SK-N-SH (cell line): ENCODE measurements around the gene PACSIN2.

ENCODE experiments used
- CTCF ChIP-seq: fragments of 200-600 bp; sonication (generic); IDR thresholded peaks from 2 replicates; pipeline ENCODE4 v1.6.1; 2017; ENCODE audit warnings: antibody characterized with exemption, mild to moderate bottlenecking, moderate library complexity
- EP300 ChIP-seq, 2 experiments: IDR thresholded peaks; 2 replicates each; pipeline versions ENCODE4 v1.4.0 to v1.6.1; 2012; ENCODE audit warnings: borderline replicate concordance in 1 of 2, low read depth in 1 of 2, low read length in 1 of 2
- JUND ChIP-seq: IDR thresholded peaks from 2 replicates; pipeline ENCODE4 v1.4.0; 2012
- NRF1 ChIP-seq: IDR thresholded peaks from 2 replicates; pipeline ENCODE4 v1.6.1; 2012; ENCODE audit warnings: low read depth, mild to moderate bottlenecking, low read length
- POLR2AphosphoS5 ChIP-seq: IDR thresholded peaks from 2 replicates; pipeline ENCODE4 v1.6.1; 2012; ENCODE audit warnings: low read depth, low read length
- RCOR1 ChIP-seq: fragments of 150-350 bp; IDR thresholded peaks from 2 replicates; pipeline ENCODE4 v1.6.1; 2017; ENCODE audit warnings: antibody characterized with exemption, low read length
- REST ChIP-seq: IDR thresholded peaks from 2 replicates; pipeline ENCODE4 v1.6.1; 2012; ENCODE audit warnings: mild to moderate bottlenecking, low read depth, low read length, moderate library complexity
- RXRA ChIP-seq: IDR thresholded peaks from 2 replicates; pipeline ENCODE4 v1.4.0; 2012; ENCODE audit warnings: low read depth, mild to moderate bottlenecking, borderline replicate concordance
- TCF12 ChIP-seq: IDR thresholded peaks from 2 replicates; pipeline ENCODE4 v1.4.0; 2012
- YY1 ChIP-seq: IDR thresholded peaks from 2 replicates; pipeline ENCODE4 v1.4.0; 2012; ENCODE audit warnings: low read depth, mild to moderate bottlenecking

- no peak for TF ChIP-seq RXRA
- no peak for TF ChIP-seq JUND
- TF ChIP-seq POLR2AphosphoS5: no peak
- no peak for TF ChIP-seq CTCF
- TF ChIP-seq YY1: no peak
- TF ChIP-seq EP300 (IDR thresholded peaks at IDR 0.05; ENCODE audit: borderline replicate concordance in 1 of 2, low read depth in 1 of 2, low read length in 1 of 2): no peak
- no peak for TF ChIP-seq RCOR1
- no peak for TF ChIP-seq NRF1
- no peak for TF ChIP-seq REST
- no peak for TF ChIP-seq TCF12
Measured at GRCh38 chr22:42915980-42916765, 98.8 kb downstream of the PACSIN2 start.
